GM18951 (cell line): ENCODE measurements around the gene ZDHHC14.

ENCODE experiments used
- POLR2A ChIP-seq: IDR thresholded peaks from 4 replicates; pipeline ENCODE4 v1.6.1; 2011; ENCODE audit warnings: mild to moderate bottlenecking; ENCODE audit not compliant: insufficient read length, insufficient read depth; ENCODE audit errors: extremely low read depth
- in situ Hi-C: fragments of 300-500 bp; cut with MboI; formaldehyde crosslinking; loops from one replicate; pipeline ENCODE4 v1.12.0; 2022; ENCODE audit warnings: low sequenced_read_pairs, mixed read lengths, inconsistent platforms; ENCODE audit not compliant: unreplicated experiment

ZDHHC14 gene

GRCh38 chr6:157592980-157593379, 212.0 kb downstream of the ZDHHC14 start:
- TF ChIP-seq POLR2A: no peak
- in situ Hi-C loops: no loop called here

GRCh38 chr6:157593596-157593995, 212.6 kb downstream of the ZDHHC14 start:
- in situ Hi-C loops: no loop called here
- no peak for TF ChIP-seq POLR2A

DNA sequence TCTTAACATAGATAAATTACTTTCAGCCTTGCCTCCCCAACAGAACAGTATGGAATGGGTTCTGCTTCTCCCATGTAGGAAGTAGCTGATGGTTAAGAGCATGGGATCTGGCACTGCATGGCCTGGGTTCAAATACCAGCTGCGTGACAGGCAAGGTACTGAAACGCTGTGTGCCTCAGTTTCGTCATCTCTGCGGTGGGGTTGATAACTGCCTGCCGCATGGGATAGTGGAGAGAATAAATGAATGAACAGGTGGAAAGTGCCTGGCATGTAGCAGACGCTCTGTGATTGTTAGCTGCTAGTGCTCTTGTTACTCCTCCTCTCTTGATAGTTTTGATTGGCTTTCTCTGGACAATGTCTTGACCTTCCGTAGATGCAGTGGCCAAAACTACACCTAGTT, 213.3 kb downstream of the ZDHHC14 start:
- in situ Hi-C loops: no loop called here
- no peak for TF ChIP-seq POLR2A

GRCh38 chr6:157595768-157596167, 214.8 kb downstream of the ZDHHC14 start:
- TF ChIP-seq POLR2A: no peak
- in situ Hi-C loops: no loop called here

DNA sequence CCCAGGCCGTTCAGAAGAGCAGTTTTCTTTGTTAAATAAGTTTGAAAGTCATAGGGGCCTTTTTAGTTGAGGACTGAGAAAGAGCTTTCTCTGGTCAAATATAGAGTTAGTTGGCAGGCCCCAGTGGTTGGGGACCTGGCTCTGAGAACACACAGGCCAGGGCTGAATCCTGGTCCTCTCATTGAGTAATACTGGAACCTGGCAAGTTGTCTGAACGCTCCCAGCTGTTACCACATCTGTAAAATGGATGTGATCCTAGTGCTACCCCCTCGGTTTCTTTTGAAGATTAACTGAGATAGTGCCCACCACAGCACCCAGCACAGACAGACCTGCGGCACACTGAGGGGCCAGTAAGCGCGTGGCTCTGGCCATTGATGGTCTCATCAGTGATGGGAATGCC, 215.5 kb downstream of the ZDHHC14 start:
- in situ Hi-C loops: no loop called here

GRCh38 chr6:157596886-157597285, 215.9 kb downstream of the ZDHHC14 start:
- no peak for TF ChIP-seq POLR2A
- in situ Hi-C loops: no loop called here

More for the DNA sequence above, 215.5 kb downstream of the ZDHHC14 start:
- no peak for TF ChIP-seq POLR2A

- in situ Hi-C loops: no loop called here
- TF ChIP-seq POLR2A: no peak
Measured at GRCh38 chr6:157597461-157598312, 216.7 kb downstream of the ZDHHC14 start.

- in situ Hi-C loops: no loop called here
- TF ChIP-seq POLR2A: no peak
Measured at GRCh38 chr6:157599191-157599590, 218.2 kb downstream of the ZDHHC14 start.

DNA sequence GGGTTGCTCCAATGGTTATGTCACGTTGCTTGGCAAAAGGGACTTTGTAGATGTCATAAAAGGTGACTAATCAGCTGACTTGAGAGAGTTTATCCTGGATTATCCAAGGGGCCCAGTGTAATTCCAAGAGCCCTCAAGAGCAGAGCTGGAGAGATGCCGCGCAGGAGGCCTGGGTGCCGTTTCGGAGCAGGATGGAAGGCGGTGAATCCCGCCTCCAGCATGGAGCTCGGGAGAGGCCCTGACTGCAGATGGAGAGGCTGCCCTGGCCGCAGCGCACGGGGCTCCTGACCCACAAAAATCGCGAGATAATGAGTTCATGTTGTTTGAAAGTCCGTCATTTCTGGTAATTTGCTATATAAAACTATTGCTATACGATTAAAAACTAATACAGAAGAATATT, 219.8 kb downstream of the ZDHHC14 start:
- no peak for TF ChIP-seq POLR2A
- in situ Hi-C loops: no loop called here

DNA sequence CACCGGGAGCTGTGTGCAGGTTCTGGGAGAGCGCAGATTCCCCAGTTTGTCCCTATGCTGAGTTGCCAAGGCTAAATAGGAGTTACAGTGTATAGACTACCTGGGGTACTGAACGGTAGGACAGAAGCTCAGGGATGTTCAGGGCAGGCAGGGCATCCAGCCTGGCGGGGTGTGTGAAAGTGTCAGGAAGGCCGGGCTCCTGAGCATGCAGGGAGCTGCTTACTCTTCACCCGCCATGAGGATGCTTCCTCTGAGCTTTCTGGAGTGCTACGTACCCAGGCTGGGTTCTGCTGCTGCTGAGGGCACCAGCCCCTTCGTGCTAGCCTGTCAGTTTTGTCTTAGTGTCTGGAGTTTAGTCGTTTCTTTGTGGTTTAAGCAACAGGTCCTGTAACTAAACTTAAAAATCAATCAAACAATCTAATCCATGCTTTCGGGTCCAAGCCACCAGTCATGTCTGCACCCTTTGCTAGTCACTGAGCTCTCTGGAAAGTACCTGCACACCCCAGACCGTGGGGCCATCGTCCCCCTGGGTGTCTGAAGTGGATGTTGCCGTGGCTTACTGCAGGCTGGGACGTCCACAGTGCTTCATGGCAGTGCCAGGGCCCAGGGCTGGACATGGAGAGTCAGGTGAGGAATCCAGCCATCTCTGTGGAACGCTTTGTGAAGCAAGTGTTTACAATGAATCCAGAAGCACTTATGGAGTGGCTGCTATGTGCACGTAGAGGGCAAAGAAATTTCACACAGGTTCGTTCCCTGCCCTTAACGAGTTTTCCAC, 221.7 kb downstream of the ZDHHC14 start:
- in situ Hi-C loops: no loop called here
- no peak for TF ChIP-seq POLR2A

DNA sequence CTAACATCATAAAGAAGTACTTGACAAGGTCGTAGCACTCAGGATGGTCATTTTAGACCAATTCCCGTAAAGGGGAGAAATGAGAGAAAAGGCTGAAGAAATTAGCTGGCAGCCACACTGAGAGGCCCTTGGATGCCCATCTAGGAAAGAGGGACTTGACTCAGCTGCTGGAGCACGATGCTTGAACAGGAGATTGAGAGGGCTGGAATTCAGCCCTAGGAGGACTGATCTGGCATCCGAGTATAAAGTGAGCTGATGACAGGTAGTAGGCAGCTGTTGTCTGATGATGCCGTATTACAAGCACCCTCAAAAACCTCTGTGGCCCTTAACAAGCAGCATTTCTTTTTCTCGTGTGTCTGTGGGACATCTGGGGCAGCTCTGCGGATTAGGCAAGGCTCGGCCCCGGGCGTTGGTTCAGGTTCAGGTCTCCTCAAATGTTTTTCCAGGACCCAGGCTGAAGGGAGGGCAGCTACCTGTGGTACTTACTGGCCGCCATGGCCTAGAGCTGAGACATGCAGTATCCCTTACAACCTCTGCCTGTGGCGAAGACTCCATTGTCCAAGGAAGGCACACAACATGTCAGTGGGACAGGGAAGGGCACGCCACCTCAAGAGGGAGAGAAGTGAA, 222.4 kb downstream of the ZDHHC14 start:
- TF ChIP-seq POLR2A: no peak
- in situ Hi-C loops: no loop called here

GRCh38 chr6:157603971-157604370, 223.0 kb downstream of the ZDHHC14 start:
- in situ Hi-C loops: no loop called here
- no peak for TF ChIP-seq POLR2A

- in situ Hi-C loops: no loop called here
- TF ChIP-seq POLR2A: no peak
Measured at GRCh38 chr6:157604816-157605215, 223.8 kb downstream of the ZDHHC14 start.
